H1 (cell line): ENCODE measurements around the gene CDC45. TPM values are rescaled to one million over a fixed set of nuclear protein-coding genes. Genes with fewer than 3 reads are reported as not detected.

Experiments used
- BCL11A ChIP-seq, 2 experiments: IDR thresholded peaks; one replicate each; pipeline ENCODE4 v1.6.1; 2011; ENCODE audit warnings: low read depth in 2 of 2, low read length in 2 of 2, mild to moderate bottlenecking in 2 of 2
- CBX5 ChIP-seq: fragments of 300-800, 300-1000 bp; sonication (generic); IDR thresholded peaks from 2 replicates; pipeline ENCODE4 v1.7.1; 2016; ENCODE audit warnings: antibody characterized with exemption, low read length, low read depth
- CEBPB ChIP-seq: IDR thresholded peaks from 2 replicates; pipeline ENCODE4 v1.6.1; 2012; ENCODE audit warnings: low read depth, low read length
- HDAC2 ChIP-seq, 2 experiments: fragments of 300-600 bp in 1 of 2; sonication (generic) in 1 of 2; IDR thresholded peaks; 2 replicates each; pipeline ENCODE4 v1.6.1; 2011 to 2012; ENCODE audit warnings: low read depth in 2 of 2, low read length in 2 of 2, mild to moderate bottlenecking in 2 of 2, moderate library complexity in 2 of 2, borderline replicate concordance in 1 of 2, inconsistent platforms in 1 of 2
- KDM1A ChIP-seq: fragments of 200-600, 300-600 bp; sonication (generic); IDR thresholded peaks from 2 replicates; pipeline ENCODE4 v1.7.1; 2016; ENCODE audit warnings: mild to moderate bottlenecking, low read length, borderline replicate concordance
- KDM4A ChIP-seq: IDR thresholded peaks from one replicate; pipeline ENCODE4 v1.7.1; 2012; ENCODE audit warnings: low read depth, mild to moderate bottlenecking, moderate library complexity, low read length, inconsistent platforms; ENCODE audit not compliant: severe bottlenecking
- POLR2AphosphoS5 ChIP-seq: IDR thresholded peaks from 2 replicates; pipeline ENCODE4 v1.6.1; 2011; ENCODE audit warnings: low read depth, low read length
- polyA plus RNA-seq, 7 experiments: library from polyadenylated mRNA; depleted of rRNA in 3 of 7; stranded (reverse) in 5 of 7; unstranded in 2 of 7; fragments of >200 nt in 5 of 7; fragments of 200-250 nt in 2 of 7; gene quantifications; 1 replicate in 5 of 7; 2 replicates in 1 of 7; 4 replicates in 1 of 7; pipeline versions ENCODE4 v1.2.1 to v1.2.3, GENCODE V29; 2011 to 2013; ENCODE audit warnings: missing spikeins in 2 of 7, mixed read lengths in 2 of 7
- total RNA-seq: library from RNA; stranded (reverse); fragmentation: NEBNext Ultra II Directional; extraction: Animal tissue kit (Norgen Biotek cat#: 25700); gene quantifications from 2 replicates; pipeline ENCODE4 v1.2.1, GENCODE V29; 2021
- TF ChIP-seq, protein P1 (sequence below): fragments of 300-600 bp; sonication (generic); IDR thresholded peaks from 2 replicates; pipeline ENCODE4 v1.7.1; 2012; ENCODE audit warnings: low read length, moderate library complexity, mild to moderate bottlenecking, inconsistent platforms; ENCODE audit not compliant: insufficient replicate concordance
- TF ChIP-seq, protein P2 (sequence below), 3 experiments: IDR thresholded peaks; 1 replicate in 2 of 3; 2 replicates in 1 of 3; pipeline versions ENCODE4 v1.5.1 to v1.6.1; 2011; ENCODE audit warnings: low read length in 3 of 3, mild to moderate bottlenecking in 3 of 3, inconsistent platforms in 2 of 3, low read depth in 1 of 3, moderate library complexity in 1 of 3; ENCODE audit not compliant: insufficient read depth in 1 of 3; ENCODE audit errors: control extremely low read depth in 1 of 3

The CDC45 gene
- total and polyA plus RNA-seq, 2 of the 8 experiments (the other 6 are each of a cell fraction or from before 2014, with no cell fraction given): 31.9 to 37.7 TPM

DNA sequence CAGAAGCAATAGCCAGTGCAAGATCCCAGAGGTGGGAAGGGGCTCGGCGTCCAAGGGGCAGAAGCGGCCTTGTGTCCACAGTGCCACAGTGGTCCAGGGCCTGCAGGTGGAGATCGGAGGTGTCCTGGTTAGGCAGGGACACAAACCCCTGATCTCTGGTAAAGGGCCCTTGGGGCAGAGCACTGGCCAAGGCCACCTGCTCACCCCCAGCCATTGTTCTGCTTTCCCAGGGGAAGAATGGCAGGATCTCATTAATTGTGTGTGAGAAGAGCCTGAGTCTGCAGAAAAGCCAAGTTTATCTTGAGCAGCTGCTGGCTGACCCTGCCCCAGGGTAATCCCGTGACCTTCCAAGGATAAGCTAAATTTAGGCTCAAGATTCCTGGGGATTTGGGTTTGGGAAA, 47.6 kb downstream of the CDC45 start (continued):
- TF ChIP-seq, protein P1, sequence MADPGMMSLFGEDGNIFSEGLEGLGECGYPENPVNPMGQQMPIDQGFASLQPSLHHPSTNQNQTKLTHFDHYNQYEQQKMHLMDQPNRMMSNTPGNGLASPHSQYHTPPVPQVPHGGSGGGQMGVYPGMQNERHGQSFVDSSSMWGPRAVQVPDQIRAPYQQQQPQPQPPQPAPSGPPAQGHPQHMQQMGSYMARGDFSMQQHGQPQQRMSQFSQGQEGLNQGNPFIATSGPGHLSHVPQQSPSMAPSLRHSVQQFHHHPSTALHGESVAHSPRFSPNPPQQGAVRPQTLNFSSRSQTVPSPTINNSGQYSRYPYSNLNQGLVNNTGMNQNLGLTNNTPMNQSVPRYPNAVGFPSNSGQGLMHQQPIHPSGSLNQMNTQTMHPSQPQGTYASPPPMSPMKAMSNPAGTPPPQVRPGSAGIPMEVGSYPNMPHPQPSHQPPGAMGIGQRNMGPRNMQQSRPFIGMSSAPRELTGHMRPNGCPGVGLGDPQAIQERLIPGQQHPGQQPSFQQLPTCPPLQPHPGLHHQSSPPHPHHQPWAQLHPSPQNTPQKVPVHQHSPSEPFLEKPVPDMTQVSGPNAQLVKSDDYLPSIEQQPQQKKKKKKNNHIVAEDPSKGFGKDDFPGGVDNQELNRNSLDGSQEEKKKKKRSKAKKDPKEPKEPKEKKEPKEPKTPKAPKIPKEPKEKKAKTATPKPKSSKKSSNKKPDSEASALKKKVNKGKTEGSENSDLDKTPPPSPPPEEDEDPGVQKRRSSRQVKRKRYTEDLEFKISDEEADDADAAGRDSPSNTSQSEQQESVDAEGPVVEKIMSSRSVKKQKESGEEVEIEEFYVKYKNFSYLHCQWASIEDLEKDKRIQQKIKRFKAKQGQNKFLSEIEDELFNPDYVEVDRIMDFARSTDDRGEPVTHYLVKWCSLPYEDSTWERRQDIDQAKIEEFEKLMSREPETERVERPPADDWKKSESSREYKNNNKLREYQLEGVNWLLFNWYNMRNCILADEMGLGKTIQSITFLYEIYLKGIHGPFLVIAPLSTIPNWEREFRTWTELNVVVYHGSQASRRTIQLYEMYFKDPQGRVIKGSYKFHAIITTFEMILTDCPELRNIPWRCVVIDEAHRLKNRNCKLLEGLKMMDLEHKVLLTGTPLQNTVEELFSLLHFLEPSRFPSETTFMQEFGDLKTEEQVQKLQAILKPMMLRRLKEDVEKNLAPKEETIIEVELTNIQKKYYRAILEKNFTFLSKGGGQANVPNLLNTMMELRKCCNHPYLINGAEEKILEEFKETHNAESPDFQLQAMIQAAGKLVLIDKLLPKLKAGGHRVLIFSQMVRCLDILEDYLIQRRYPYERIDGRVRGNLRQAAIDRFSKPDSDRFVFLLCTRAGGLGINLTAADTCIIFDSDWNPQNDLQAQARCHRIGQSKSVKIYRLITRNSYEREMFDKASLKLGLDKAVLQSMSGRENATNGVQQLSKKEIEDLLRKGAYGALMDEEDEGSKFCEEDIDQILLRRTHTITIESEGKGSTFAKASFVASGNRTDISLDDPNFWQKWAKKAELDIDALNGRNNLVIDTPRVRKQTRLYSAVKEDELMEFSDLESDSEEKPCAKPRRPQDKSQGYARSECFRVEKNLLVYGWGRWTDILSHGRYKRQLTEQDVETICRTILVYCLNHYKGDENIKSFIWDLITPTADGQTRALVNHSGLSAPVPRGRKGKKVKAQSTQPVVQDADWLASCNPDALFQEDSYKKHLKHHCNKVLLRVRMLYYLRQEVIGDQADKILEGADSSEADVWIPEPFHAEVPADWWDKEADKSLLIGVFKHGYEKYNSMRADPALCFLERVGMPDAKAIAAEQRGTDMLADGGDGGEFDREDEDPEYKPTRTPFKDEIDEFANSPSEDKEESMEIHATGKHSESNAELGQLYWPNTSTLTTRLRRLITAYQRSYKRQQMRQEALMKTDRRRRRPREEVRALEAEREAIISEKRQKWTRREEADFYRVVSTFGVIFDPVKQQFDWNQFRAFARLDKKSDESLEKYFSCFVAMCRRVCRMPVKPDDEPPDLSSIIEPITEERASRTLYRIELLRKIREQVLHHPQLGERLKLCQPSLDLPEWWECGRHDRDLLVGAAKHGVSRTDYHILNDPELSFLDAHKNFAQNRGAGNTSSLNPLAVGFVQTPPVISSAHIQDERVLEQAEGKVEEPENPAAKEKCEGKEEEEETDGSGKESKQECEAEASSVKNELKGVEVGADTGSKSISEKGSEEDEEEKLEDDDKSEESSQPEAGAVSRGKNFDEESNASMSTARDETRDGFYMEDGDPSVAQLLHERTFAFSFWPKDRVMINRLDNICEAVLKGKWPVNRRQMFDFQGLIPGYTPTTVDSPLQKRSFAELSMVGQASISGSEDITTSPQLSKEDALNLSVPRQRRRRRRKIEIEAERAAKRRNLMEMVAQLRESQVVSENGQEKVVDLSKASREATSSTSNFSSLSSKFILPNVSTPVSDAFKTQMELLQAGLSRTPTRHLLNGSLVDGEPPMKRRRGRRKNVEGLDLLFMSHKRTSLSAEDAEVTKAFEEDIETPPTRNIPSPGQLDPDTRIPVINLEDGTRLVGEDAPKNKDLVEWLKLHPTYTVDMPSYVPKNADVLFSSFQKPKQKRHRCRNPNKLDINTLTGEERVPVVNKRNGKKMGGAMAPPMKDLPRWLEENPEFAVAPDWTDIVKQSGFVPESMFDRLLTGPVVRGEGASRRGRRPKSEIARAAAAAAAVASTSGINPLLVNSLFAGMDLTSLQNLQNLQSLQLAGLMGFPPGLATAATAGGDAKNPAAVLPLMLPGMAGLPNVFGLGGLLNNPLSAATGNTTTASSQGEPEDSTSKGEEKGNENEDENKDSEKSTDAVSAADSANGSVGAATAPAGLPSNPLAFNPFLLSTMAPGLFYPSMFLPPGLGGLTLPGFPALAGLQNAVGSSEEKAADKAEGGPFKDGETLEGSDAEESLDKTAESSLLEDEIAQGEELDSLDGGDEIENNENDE: no peak
- TF ChIP-seq KDM1A (no peak), POLR2AphosphoS5 (no peak), KDM4A (no peak), CBX5 (no peak), HDAC2 (IDR thresholded peaks at IDR 0.05; ENCODE audit: borderline replicate concordance in 1 of 2, low read depth in 2 of 2, low read length in 2 of 2) (no peak), CEBPB (no peak), BCL11A (IDR thresholded peaks at IDR 0.05; ENCODE audit: low read depth in 2 of 2, low read length in 2 of 2) (no peak)
- TF ChIP-seq, protein P2, sequence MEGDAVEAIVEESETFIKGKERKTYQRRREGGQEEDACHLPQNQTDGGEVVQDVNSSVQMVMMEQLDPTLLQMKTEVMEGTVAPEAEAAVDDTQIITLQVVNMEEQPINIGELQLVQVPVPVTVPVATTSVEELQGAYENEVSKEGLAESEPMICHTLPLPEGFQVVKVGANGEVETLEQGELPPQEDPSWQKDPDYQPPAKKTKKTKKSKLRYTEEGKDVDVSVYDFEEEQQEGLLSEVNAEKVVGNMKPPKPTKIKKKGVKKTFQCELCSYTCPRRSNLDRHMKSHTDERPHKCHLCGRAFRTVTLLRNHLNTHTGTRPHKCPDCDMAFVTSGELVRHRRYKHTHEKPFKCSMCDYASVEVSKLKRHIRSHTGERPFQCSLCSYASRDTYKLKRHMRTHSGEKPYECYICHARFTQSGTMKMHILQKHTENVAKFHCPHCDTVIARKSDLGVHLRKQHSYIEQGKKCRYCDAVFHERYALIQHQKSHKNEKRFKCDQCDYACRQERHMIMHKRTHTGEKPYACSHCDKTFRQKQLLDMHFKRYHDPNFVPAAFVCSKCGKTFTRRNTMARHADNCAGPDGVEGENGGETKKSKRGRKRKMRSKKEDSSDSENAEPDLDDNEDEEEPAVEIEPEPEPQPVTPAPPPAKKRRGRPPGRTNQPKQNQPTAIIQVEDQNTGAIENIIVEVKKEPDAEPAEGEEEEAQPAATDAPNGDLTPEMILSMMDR (IDR thresholded peaks at IDR 0.05; ENCODE audit: control extremely low read depth in 1 of 3, insufficient read depth in 1 of 3, low read depth in 1 of 3, low read length in 3 of 3): no peak
